ENCODE measurements around the gene ATG3.
"Not testable (repeated sequence)": the region's sequence is repeated elsewhere in the genome, so short reads cannot be mapped to it uniquely, and the experiment has no call there.

Gene ATG3

DNA sequence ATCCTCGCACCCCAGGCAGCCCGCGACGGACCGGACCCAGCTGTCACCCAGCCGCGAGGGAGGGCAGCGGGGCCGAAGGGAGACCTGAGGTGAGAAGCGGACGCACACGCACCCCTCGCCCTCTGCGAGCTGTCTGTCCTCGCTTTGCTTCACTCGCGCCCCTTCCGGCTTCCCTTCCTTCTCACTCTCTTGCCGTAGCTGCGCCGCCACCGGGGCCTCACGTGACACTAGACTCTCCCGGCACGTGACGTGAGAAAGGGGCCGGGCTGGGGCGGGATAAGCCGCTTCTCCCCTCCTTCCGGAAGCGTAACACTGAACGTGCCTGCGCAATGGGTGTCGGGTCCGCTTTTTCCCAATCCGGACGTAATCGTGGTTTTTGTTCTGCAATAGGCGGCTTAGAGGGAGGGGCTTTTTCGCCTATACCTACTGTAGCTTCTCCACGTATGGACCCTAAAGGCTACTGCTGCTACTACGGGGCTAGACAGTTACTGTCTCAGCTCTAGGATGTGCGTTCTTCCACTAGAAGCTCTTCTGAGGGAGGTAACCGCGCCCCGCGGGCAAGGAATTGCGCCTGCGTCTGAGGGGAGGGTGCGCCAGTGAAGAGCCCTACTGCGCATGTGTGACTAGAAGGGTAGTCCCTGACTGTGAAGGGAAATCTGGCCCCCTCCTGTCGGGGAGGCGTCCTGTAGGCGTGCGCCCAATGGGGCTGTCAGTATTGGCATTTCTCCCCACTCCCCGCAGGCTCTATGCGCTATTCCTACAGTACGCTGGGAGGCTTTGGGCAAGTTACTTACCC lies at the start of gene ATG3, which contains the start of gene SLC35A5:
ATG3 (minus strand) TSS at position 229 of the 796 bp plus-strand sequence. CDS start 434 bp downstream, outside the sequence.
SLC35A5 (plus strand) TSS at position 312 of the 796 bp plus-strand sequence. CDS start 1,359 bp downstream, outside the sequence.
- DNase-seq: peak; percentile 99

GRCh38 chr3:112610121-112610520 lies 48.4 kb upstream of the ATG3 start:
- DNase-seq: no peak

DNA sequence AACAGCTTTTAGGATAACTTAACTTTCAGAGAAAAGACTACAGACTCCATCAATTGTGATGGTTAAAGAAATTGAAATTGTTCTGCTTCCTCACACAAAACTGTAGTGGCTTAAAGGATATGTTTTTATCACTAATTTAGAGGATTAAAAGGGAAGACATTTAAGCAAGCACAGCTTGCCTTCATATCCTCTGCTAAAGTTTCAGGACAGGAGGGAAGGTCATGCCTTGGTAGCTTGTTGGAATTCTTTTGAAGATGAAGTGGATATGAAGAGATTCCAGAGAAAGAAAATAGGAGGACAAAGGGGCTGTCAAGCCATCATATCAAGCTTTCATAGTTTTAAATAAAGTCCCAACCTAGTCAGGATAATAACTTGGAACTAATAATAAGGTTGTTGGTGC lies 46.1 kb upstream of the ATG3 start:
- DNase-seq: no peak

DNA sequence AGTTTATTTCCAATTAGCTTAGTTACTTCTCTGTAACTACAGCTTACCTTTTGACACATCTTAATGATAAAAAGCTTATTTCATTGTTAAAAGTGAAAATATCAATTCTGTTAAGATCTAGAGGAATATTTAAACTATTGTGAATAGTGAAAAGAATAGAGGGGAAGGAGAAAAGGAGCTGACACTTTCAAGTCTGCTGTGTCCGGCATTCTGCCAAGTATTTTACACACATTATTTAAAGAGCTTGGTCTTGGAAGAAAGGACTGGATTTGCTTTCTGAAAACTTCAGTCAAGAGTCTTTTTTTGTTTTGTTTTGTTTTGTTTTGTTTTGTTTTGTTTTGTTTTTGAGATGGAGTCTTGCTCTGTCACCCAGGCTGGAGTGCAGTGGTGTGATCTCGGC lies 44.3 kb upstream of the ATG3 start:
- no peak for DNase-seq

DNA sequence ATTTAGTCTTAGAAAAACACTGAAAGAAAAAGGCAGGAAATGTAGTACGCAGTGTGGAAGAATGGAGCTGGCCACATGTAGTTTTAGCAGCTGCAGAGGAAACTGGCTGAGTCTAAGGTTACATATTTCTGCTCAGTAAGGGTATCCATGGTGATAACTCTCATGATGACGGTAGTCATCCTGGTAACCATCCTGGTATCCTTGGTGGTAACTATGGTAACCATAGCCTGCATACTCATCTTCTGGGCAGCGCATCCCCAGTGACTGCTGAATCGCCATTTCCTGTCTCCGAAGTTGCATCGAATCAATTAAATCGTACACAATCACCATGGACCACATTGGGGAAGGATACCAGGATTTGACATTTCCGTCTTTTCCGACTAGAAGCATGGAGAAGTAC lies 43.5 kb upstream of the ATG3 start:
- no peak for DNase-seq

DNA sequence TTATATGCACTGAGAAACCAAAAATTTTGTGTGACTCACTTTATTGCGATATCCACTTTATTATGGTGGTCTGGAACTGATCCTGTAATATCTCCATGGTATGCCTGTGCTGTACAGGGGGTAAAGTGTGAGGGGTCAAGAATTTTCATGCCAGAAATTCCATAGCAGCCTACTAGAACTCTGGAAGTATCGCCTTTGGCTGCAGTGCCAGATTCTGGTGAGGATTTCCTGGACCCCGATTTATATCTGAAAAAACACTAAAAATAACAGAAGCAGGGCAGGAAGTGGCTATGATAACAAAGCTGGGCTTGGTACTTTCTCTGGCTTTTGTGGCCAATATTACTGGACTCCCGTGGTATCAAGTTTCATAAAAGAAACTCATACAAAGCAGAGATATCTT lies 42.8 kb upstream of the ATG3 start:
- no peak for DNase-seq

- no peak for DNase-seq
Measured at GRCh38 chr3:112602217-112602838, 40.6 kb upstream of the ATG3 start.

DNA sequence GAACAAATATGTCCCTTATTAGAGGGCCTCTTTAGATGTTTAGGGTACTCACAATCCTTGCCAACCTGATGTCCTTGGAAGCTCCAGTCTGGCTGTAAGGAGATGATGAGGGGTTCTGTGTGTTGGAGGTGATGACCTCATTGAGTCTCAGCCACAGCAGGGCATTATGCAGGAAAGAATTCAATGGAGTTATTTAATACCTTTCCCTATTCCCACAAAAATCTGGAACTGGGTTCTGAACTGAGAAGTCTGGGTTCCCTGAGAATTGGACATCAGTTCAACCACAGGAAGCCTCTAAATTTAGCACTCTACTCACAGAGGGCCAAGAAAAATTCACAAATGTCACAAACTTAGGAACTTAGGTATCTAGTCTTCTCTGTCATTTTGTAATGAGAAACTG lies 37.0 kb upstream of the ATG3 start:
- no peak for DNase-seq

- no peak for DNase-seq
Measured at GRCh38 chr3:112597945-112598344, 36.2 kb upstream of the ATG3 start.

GRCh38 chr3:112594856-112595255 lies 33.1 kb upstream of the ATG3 start:
- DNase-seq: no peak

- DNase-seq: no peak
Measured at GRCh38 chr3:112593258-112593657, 31.5 kb upstream of the ATG3 start.

- no peak for DNase-seq
Measured at GRCh38 chr3:112587336-112587735, 25.6 kb upstream of the ATG3 start.

DNA sequence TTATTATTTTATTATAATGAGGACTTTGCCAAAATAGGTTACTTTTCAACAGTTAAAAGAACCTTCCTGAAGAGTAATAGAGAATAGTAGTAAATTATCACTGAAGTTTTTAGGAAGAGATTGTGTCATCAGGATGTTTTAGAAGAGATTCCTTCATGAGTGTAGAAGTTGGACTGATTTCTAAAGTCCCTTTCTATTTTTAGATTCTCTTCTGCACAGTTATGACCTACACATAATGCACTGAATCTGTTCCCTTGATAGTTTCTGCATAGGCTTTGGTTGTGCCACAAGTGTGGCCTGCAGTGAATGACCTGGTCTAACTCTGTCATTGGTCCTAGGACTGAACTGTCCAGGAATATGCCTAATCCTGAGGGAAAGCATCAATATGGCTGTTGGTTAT lies 24.0 kb upstream of the ATG3 start:
- no peak for DNase-seq

DNA sequence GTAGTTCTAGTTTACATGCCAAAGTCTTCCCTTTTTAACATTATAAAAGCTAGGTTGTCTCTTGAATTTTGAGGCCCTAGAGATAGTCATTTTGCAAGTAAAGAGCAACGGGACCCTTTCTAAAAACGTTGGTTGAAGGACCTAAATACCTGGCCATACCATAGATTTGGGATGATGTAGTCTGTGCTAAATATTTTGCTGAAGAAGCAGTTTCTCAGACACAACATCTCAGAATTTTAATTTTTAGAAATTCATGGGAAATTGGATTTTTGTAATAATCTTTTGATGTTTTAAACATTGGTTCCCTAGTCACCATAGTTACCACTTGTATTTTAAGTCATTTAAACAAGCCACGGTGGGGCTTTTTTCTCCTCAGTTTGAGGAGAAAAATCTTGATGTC lies 21.3 kb upstream of the ATG3 start:
- DNase-seq: no peak

DNA sequence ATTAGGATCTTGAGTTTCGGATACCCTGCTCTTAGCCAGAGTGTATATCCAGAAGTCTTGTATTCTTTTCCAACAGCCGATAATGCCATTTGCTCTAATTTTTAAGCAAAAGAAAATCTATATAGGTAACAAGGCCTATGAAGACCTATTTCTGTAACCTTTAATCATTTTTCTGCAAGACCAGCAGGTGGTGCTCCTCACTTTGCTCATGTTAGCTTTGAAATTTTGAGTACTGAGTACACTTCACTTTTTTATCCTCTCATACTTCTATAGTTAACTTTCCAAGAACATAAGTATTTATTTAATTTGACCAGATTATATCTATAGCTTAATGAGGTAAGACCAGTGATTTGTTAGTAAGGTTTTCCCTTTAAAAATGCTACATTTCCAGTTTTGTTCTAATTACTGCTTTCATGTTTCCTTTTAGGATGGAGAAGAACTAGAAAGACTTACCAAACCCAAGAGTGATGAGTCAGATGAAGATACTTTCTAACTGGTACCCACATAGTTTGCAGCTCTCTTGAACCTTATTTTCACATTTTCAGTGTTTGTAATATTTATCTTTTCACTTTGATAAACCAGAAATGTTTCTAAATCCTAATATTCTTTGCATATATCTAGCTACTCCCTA lies 20.6 kb upstream of the ATG3 start:
- peak; percentile 38 for DNase-seq

GRCh38 chr3:112579697-112580096 lies 17.9 kb upstream of the ATG3 start:
- DNase-seq: no peak

GRCh38 chr3:112579232-112579631 lies 17.5 kb upstream of the ATG3 start:
- DNase-seq: no peak

DNA sequence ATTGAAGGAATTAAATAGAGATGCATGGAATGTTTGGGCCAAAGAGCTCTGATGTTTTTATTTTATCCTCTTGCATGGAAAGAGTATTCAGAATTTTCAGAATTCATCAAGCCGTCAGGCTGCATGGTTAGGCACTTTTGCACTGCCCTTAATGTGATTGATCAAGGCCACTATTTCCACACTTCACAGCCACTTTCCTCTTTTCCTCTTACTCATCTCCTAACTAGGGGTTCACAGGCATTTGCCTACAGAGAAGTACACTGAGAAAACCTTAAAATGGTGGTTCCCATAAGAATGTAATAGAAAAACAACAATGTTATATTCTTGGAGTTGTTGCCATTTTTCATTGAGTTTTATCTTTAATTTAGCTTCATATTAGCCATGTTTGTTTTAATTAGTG lies 10.9 kb upstream of the ATG3 start:
- no peak for DNase-seq

GRCh38 chr3:112569265-112569664 lies 7.5 kb upstream of the ATG3 start:
- no peak for DNase-seq

- no peak for DNase-seq
Measured at GRCh38 chr3:112568642-112569041, 6.9 kb upstream of the ATG3 start.

GRCh38 chr3:112564940-112565305 lies 3.2 kb upstream of the ATG3 start:
- DNase-seq: no peak

DNA sequence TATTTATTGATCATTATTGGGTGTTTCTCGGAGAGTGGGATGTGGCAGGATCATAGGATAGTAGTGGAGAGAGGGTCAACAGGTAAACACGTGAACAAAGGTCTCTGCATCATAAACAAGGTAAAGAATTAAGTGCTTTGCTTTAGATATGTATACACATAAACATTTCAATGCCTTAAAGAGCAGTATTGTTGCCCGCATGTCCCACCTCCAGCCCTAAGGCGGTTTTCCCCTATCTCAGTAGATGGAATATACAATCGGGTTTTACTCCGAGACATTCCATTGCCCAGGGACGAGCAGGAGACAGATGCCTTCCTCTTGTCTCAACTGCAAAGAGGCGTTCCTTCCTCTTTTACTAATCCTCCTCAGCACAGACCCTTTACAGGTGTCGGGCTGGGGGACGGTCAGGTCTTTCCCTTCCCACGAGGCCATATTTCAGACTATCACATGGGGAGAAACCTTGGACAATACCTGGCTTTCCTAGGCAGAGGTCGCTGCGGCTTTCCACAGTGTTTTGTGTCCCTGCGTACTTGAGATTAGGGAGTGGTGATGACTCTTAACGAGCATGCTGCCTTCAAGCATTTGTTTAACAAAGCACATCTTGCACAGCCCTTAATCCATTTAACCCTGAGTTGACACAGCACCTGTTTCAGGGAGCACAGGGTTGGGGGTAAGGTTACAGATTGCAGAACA lies 2.6 kb upstream of the ATG3 start:
- not testable (repeated sequence) for DNase-seq

DNA sequence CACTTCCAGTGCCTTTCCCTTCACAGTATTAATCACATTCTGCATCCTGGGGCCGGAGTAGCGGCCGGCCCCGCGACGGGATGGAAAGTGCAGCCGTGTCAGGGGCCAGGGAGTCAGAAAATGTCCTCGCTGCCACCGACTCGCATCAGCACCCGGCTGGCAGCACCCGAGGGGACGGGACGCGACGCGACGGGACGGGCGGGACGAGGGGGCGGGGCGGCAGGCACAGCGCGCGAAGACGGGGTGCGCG lies 353 bp downstream of the ATG3 start:
- no peak for DNase-seq
